Measurements from ENCODE around the gene SLIT3. TPM values are rescaled to one million over a fixed set of nuclear protein-coding genes. Genes with fewer than 3 reads are reported as not detected.

Gene SLIT3
- total RNA-seq, 4 donors from 2014 or later: 0.72 to 37.4 (median 5.3) TPM

DNA sequence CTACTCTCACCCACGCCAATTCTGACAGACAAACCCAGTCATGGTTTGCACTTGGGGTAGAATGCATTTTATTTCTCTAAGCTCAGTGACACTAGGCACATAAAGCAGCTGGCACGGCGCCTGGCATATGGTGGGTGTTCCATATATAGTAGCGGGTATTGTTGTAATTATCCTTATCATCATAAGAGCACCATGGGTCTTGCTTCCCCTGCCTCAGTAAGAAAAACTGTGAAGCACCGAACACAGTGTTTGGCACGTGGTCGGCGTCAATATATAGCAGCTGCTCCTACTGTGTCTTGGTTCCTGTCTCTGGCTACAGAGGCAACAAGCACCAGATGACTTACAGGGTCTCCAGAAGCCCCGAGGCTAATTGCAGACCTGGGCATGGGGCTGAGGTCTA lies 527.7 kb downstream of the SLIT3 start:
- no peak overlapping the region for H3K4me3 ChIP-seq
- H3K9me3 ChIP-seq: no peaks in the 10 kb centered on the region
- TF ChIP-seq, protein P1, sequence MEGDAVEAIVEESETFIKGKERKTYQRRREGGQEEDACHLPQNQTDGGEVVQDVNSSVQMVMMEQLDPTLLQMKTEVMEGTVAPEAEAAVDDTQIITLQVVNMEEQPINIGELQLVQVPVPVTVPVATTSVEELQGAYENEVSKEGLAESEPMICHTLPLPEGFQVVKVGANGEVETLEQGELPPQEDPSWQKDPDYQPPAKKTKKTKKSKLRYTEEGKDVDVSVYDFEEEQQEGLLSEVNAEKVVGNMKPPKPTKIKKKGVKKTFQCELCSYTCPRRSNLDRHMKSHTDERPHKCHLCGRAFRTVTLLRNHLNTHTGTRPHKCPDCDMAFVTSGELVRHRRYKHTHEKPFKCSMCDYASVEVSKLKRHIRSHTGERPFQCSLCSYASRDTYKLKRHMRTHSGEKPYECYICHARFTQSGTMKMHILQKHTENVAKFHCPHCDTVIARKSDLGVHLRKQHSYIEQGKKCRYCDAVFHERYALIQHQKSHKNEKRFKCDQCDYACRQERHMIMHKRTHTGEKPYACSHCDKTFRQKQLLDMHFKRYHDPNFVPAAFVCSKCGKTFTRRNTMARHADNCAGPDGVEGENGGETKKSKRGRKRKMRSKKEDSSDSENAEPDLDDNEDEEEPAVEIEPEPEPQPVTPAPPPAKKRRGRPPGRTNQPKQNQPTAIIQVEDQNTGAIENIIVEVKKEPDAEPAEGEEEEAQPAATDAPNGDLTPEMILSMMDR (IDR thresholded peaks at IDR 0.05): no peak
- TF ChIP-seq POLR2A (IDR thresholded peaks at IDR 0.05): no peak
- 92 to 97% methylated on average over 6 to 9 of the region's 9 CpGs for WGBS, 2 donors
- no peaks in the 10 kb centered on the region for H3K4me1 ChIP-seq
- peaks cover 0 to 24% (median 6%) of the 10 kb centered on the region in 3 donors for H3K36me3 ChIP-seq
- peaks cover 0 to 28% (median 0%) of the 10 kb centered on the region in 4 donors for H3K27me3 ChIP-seq
- no peak overlapping the region for H3K27ac ChIP-seq
- DNase-seq: no peak
- intact Hi-C loops (cut with DNase I): no loop called here

DNA sequence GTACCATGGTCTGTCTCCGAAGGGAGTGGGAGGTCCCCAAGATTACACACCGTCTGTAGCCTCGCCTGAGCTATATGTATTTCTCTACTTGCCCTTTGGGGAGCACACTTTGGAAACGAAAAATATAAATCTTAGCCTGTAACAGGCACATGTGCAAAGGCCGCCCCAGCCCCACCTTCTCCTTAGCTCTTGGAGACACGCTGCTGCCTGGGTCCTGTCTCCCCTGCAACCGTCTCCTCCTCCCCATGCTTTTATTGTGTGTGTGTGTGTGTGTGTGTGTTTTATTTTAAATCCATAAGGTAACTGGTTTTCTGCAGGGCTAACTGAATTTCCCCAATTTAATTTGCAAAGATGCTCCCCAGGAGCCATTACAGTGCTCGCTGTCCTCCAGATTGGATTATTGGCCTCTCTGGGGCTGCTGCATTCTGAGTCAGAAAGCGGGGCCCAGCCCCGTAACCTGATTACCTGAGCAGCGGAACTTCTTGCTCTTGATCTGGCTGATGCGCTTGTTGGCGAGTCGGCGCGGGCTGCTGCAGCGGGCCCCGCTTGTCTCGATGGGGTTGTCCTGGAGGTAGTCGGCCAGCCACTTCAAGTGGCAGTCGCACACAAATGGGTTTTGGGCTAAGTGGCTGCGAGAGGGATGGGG lies 528.5 kb downstream of the SLIT3 start:
- WGBS, 2 donors: 74 to 78% methylated on average over 8 of the region's 22 CpGs
- intact Hi-C loops (cut with DNase I): no loop called here
- H3K36me3 ChIP-seq: peaks cover 0 to 24% (median 6%) of the 10 kb centered on the region in 3 donors
- H3K9me3 ChIP-seq: no peaks in the 10 kb centered on the region
- no peaks in the 10 kb centered on the region for H3K4me1 ChIP-seq
- no peak for DNase-seq
- H3K27ac ChIP-seq: no peak overlapping the region
- TF ChIP-seq, protein P1 (IDR thresholded peaks at IDR 0.05): no peak
- no peak for TF ChIP-seq POLR2A (IDR thresholded peaks at IDR 0.05)
- peaks cover 0 to 35% (median 0%) of the 10 kb centered on the region in 4 donors for H3K27me3 ChIP-seq
- H3K4me3 ChIP-seq: no peak overlapping the region

DNA sequence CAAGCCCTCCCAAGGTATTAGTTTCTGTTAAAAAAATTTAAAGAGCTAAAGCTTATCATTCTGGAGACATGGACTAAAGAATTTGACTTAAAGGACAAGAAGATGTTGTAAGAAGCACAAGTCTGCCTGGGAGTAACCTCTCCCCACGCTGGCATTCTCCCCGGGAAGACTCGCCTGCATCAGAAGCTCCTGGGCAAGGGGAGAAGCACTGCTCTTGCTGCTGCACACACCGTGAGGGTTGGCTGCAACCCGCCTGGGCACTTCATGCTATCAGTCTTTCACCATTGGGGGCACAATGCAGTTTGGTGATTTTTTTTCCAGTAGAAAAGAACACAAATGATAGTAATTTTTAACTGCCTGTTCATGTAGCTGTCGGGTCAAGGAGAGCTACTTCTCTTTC lies 529.3 kb downstream of the SLIT3 start:
- intact Hi-C loops (cut with DNase I): no loop called here
- TF ChIP-seq, protein P1 (IDR thresholded peaks at IDR 0.05): no peak
- no peak for TF ChIP-seq POLR2A (IDR thresholded peaks at IDR 0.05)
- H3K36me3 ChIP-seq: peaks cover 0 to 24% (median 6%) of the 10 kb centered on the region in 3 donors
- no peaks in the 10 kb centered on the region for H3K9me3 ChIP-seq
- H3K4me3 ChIP-seq: no peak overlapping the region
- H3K4me1 ChIP-seq: no peaks in the 10 kb centered on the region
- 77 to 84% methylated on average over 5 to 6 of the region's 6 CpGs for WGBS, 2 donors
- no peak for DNase-seq
- H3K27me3 ChIP-seq: peaks cover 0 to 36% (median 0%) of the 10 kb centered on the region in 4 donors
- H3K27ac ChIP-seq: no peak overlapping the region

DNA sequence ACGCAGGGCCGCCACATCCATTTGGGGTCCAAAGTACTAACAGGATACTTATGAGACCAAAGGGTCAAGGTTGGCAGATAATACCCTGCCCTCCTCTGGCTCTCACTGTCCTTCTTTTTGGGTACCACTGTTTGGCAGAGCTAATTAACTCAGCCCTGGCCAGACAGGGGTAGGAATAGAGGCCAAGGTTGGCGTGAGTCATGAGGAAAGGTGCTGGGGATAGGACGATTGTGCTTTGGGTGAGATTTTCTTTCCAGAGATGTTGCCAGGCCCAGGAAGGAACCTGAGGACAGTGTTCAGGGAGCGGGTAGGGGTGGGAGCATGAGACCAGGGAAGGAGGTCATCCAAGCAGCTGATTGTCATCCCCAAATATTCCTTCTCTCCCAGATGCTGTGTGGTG lies 529.9 kb downstream of the SLIT3 start:
- WGBS, 2 donors: 74 to 77% methylated on average over 5 of the region's 5 CpGs
- no peak for DNase-seq
- intact Hi-C loops (cut with DNase I): no loop called here
- H3K27me3 ChIP-seq: peaks cover 0 to 35% (median 0%) of the 10 kb centered on the region in 4 donors
- H3K4me3 ChIP-seq: no peak overlapping the region
- H3K9me3 ChIP-seq: no peaks in the 10 kb centered on the region
- H3K27ac ChIP-seq: no peak overlapping the region
- peaks cover 0 to 24% (median 6%) of the 10 kb centered on the region in 3 donors for H3K36me3 ChIP-seq
- peaks cover 0 to 2% (median 0%) of the 10 kb centered on the region in 3 donors for H3K4me1 ChIP-seq
- TF ChIP-seq, protein P1 (IDR thresholded peaks at IDR 0.05): no peak
- no peak for TF ChIP-seq POLR2A (IDR thresholded peaks at IDR 0.05)

DNA sequence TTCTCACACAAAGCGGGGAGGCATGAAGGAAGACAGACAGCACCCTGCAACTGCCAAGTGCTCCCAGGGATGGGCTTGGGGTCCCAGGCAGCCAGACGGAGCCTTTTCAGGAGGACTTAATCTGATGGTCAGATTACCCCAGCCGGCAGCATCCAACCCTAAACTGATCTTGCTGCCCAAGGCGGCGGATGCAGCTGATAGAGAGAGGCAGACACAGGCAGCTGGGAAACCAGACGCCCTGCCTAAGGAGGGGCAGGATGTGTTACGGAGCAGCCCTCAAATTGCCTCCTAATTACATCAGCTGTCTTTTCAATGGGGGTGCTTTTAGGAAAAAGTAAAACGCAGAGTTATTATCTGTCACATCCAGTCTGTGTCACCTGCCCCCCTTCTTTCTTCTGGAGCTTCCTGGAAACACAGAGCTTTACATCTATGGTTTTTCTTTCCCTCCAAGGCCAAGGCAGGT lies 530.9 kb downstream of the SLIT3 start:
- Histone ChIP-seq H3K4me1 (peaks cover 0 to 6% (median 0%) of the 10 kb centered on the region in 3 donors), H3K4me3 (no peak overlapping the region), H3K27ac (no peak overlapping the region), H3K9me3 (no peaks in the 10 kb centered on the region), H3K36me3 (peaks cover 0 to 24% (median 6%) of the 10 kb centered on the region in 3 donors), H3K27me3 (peaks cover 0 to 37% (median 0%) of the 10 kb centered on the region in 4 donors)
- WGBS, 2 donors: 61 to 84% methylated on average over 4 to 6 of the region's 8 CpGs
- TF ChIP-seq, protein P1 (IDR thresholded peaks at IDR 0.05): no peak
- no peak for TF ChIP-seq POLR2A (IDR thresholded peaks at IDR 0.05)
- no peak for DNase-seq
- intact Hi-C loops (cut with DNase I): no loop called here
